Naive thymus-derived CD8-positive, alpha-beta T cell (primary cell): ENCODE data around the gene MACROD2. TPM values are rescaled to one million over a fixed set of nuclear protein-coding genes. Genes with fewer than 3 reads are reported as not detected.
"Not testable (repeated sequence)": the region's sequence is repeated elsewhere in the genome, so short reads cannot be mapped to it uniquely, and the experiment has no call there.

Source experiments
- ATAC-seq, 2 donors: fragments of 150-1000 bp; cut with Tn5 transposase in 1 of 2; sonication (Bioruptor Pico), chemical (Tn5 transposase) in 1 of 2; 1 replicate in 1 of 2; 2 replicates in 1 of 2; pipeline ENCODE4 v1.10.0; 2021; ENCODE audit warnings: mild to moderate bottlenecking in 2 of 2, moderate library complexity in 2 of 2
- POLR2A ChIA-PET: fragments of 350-600 bp; sonication (Branson Sonifier 250); formaldehyde crosslinking; loops from one replicate; lab custom pipeline; 2021; ENCODE audit warnings: antibody characterized with exemption; lab: Charles Lee
- DNase-seq, 10 donors: peaks; one replicate each; pipeline versions ENCODE4 v3.0.0 to v3.0.0-alpha.2; 2020 to 2022
- H3K27ac Mint-ChIP-seq, 10 donors: one replicate each; pipeline ENCODE4 v1.8.0; 2020 to 2022; ENCODE audit warnings: mild to moderate bottlenecking in 10 of 10, mixed read lengths in 10 of 10, moderate library complexity in 4 of 10, inconsistent platforms in 1 of 10
- H3K27me3 Mint-ChIP-seq, 5 donors: one replicate each; pipeline ENCODE4 v1.8.0; 2021 to 2022; ENCODE audit warnings: mixed read lengths in 5 of 5
- H3K36me3 Mint-ChIP-seq, 3 donors: one replicate each; pipeline ENCODE4 v1.8.0; 2020 to 2022; ENCODE audit warnings: mixed read lengths in 3 of 3, mild to moderate bottlenecking in 2 of 3, inconsistent platforms in 1 of 3
- H3K4me1 Mint-ChIP-seq, 4 donors: one replicate each; pipeline ENCODE4 v1.8.0; 2021 to 2022; ENCODE audit warnings: mixed read lengths in 4 of 4
- H3K4me3 Mint-ChIP-seq, 10 donors: one replicate each; pipeline ENCODE4 v1.8.0; 2020 to 2022; ENCODE audit warnings: mild to moderate bottlenecking in 10 of 10, mixed read lengths in 10 of 10, moderate library complexity in 6 of 10, inconsistent platforms in 1 of 10
- H3K9me3 Mint-ChIP-seq, 9 donors: one replicate each; pipeline ENCODE4 v1.8.0; 2020 to 2022; ENCODE audit warnings: mixed read lengths in 9 of 9, mild to moderate bottlenecking in 3 of 9, inconsistent platforms in 1 of 9, moderate library complexity in 1 of 9
- polyA plus RNA-seq, 3 donors: library from polyadenylated mRNA; unstranded; fragments of 300-500 nt; fragmentation: Illumina TruSeq; gene quantifications; one replicate each; pipeline ENCODE4 v1.2.3, GENCODE V29; 2021
- total RNA-seq, 8 experiments: library from RNA in 2 of 8; stranded (reverse) in 2 of 8; gene quantifications; one replicate each; pipeline ENCODE4 v1.2.3 and lab custom pipeline; 2021 to 2026

Gene MACROD2
- total and polyA plus RNA-seq, 5 experiments from 2014 or later, result 0.18 to 1.1 (median 0.60) TPM; not detected in 2

GRCh38 chr20:14982324-14982723, 987.0 kb downstream of the MACROD2 start:
- ATAC-seq, H3K27ac Mint-ChIP-seq, POLR2A ChIA-PET, DNase-seq, H3K27me3 Mint-ChIP-seq, H3K4me1 Mint-ChIP-seq, H3K4me3 Mint-ChIP-seq: not testable (repeated sequence)
- H3K9me3 Mint-ChIP-seq, result peaks cover 8 to 38% (median 21%) of the 10 kb centered on the region in 9 donors
- peaks cover 0 to 25% (median 3%) of the 10 kb centered on the region in 3 donors for H3K36me3 Mint-ChIP-seq

- POLR2A ChIA-PET, result no interaction called here
- no peak overlapping the region for H3K4me3 Mint-ChIP-seq
- peaks cover 0 to 25% (median 3%) of the 10 kb centered on the region in 3 donors for H3K36me3 Mint-ChIP-seq
- peaks cover 8 to 38% (median 21%) of the 10 kb centered on the region in 9 donors for H3K9me3 Mint-ChIP-seq
- no peak overlapping the region for H3K27ac Mint-ChIP-seq
- DNase-seq, result no peak
- H3K4me1 Mint-ChIP-seq, result no peaks in the 10 kb centered on the region
- ATAC-seq, result no peak
- no peaks in the 10 kb centered on the region for H3K27me3 Mint-ChIP-seq
These were observed 989.0 kb downstream of the MACROD2 start for GRCh38 chr20:14984305-14984704.

- H3K36me3 Mint-ChIP-seq, result peaks cover 0 to 25% (median 3%) of the 10 kb centered on the region in 3 donors
- ATAC-seq (no peak), DNase-seq (no peak)
- no peaks in the 10 kb centered on the region for H3K4me1 Mint-ChIP-seq
- H3K27ac Mint-ChIP-seq, result no peak overlapping the region
- H3K27me3 Mint-ChIP-seq, result no peaks in the 10 kb centered on the region
- POLR2A ChIA-PET, result no interaction called here
- H3K9me3 Mint-ChIP-seq, result peaks cover 8 to 38% (median 21%) of the 10 kb centered on the region in 9 donors
- no peak overlapping the region for H3K4me3 Mint-ChIP-seq
These were observed 989.7 kb downstream of the MACROD2 start for GRCh38 chr20:14984768-14985622.

GRCh38 chr20:14986026-14986655, 990.8 kb downstream of the MACROD2 start:
- no peaks in the 10 kb centered on the region for H3K27me3 Mint-ChIP-seq
- H3K4me1 Mint-ChIP-seq, result no peaks in the 10 kb centered on the region
- no peak overlapping the region for H3K4me3 Mint-ChIP-seq
- H3K27ac Mint-ChIP-seq, result no peak overlapping the region
- ATAC-seq (no peak), DNase-seq (no peak)
- H3K36me3 Mint-ChIP-seq, result peaks cover 0 to 25% (median 3%) of the 10 kb centered on the region in 3 donors
- H3K9me3 Mint-ChIP-seq, result peaks cover 8 to 37% (median 21%) of the 10 kb centered on the region in 9 donors
- POLR2A ChIA-PET, result no interaction called here

- POLR2A ChIA-PET, result no interaction called here
- no peak overlapping the region for H3K4me3 Mint-ChIP-seq
- H3K4me1 Mint-ChIP-seq, result no peaks in the 10 kb centered on the region
- no peak for DNase-seq
- no peak for ATAC-seq
- H3K36me3 Mint-ChIP-seq, result peaks cover 0 to 22% (median 3%) of the 10 kb centered on the region in 3 donors
- H3K27me3 Mint-ChIP-seq, result no peaks in the 10 kb centered on the region
- H3K27ac Mint-ChIP-seq, result no peak overlapping the region
- peaks cover 8 to 32% (median 21%) of the 10 kb centered on the region in 9 donors for H3K9me3 Mint-ChIP-seq
These were observed 991.3 kb downstream of the MACROD2 start for GRCh38 chr20:14986656-14987055.

GRCh38 chr20:14989535-14990290, 994.4 kb downstream of the MACROD2 start:
- Mint-ChIP-seq H3K4me3 (no peak overlapping the region), H3K36me3 (no peaks in the 10 kb centered on the region)

GRCh38 chr20:14991023-14991422, 995.7 kb downstream of the MACROD2 start:
- H3K27ac Mint-ChIP-seq, result no peak overlapping the region
- H3K9me3 Mint-ChIP-seq, result peaks cover 0 to 23% (median 2%) of the 10 kb centered on the region in 9 donors
- no peak overlapping the region for H3K4me3 Mint-ChIP-seq
- no peak for ATAC-seq
- no peaks in the 10 kb centered on the region for H3K27me3 Mint-ChIP-seq
- H3K4me1 Mint-ChIP-seq, result no peaks in the 10 kb centered on the region
- no peak for DNase-seq
- POLR2A ChIA-PET, result no interaction called here
- no peaks in the 10 kb centered on the region for H3K36me3 Mint-ChIP-seq

More at GRCh38 chr20:14989535-14990290, 994.4 kb downstream of the MACROD2 start:
- no peak overlapping the region for H3K27ac Mint-ChIP-seq
- ATAC-seq (no peak), DNase-seq (no peak)
- POLR2A ChIA-PET, result no interaction called here
- H3K27me3 Mint-ChIP-seq, result no peaks in the 10 kb centered on the region
- H3K4me1 Mint-ChIP-seq, result no peaks in the 10 kb centered on the region
- peaks cover 0 to 19% (median 2%) of the 10 kb centered on the region in 9 donors for H3K9me3 Mint-ChIP-seq

GRCh38 chr20:14992153-14992552, 996.8 kb downstream of the MACROD2 start:
- no peak overlapping the region for H3K27ac Mint-ChIP-seq
- ATAC-seq, result no peak
- H3K9me3 Mint-ChIP-seq, result peaks cover 0 to 20% (median 2%) of the 10 kb centered on the region in 9 donors
- no peaks in the 10 kb centered on the region for H3K27me3 Mint-ChIP-seq
- POLR2A ChIA-PET, result no interaction called here
- no peak for DNase-seq
- H3K36me3 Mint-ChIP-seq, result no peaks in the 10 kb centered on the region
- no peak overlapping the region for H3K4me3 Mint-ChIP-seq
- no peaks in the 10 kb centered on the region for H3K4me1 Mint-ChIP-seq

- ATAC-seq (no peak), DNase-seq (no peak)
- no peaks in the 10 kb centered on the region for H3K4me1 Mint-ChIP-seq
- POLR2A ChIA-PET, result no interaction called here
- no peak overlapping the region for H3K4me3 Mint-ChIP-seq
- no peak overlapping the region for H3K27ac Mint-ChIP-seq
- H3K27me3 Mint-ChIP-seq, result no peaks in the 10 kb centered on the region
- peaks cover 0 to 20% (median 4%) of the 10 kb centered on the region in 9 donors for H3K9me3 Mint-ChIP-seq
- H3K36me3 Mint-ChIP-seq, result no peaks in the 10 kb centered on the region
These were observed 997.6 kb downstream of the MACROD2 start for GRCh38 chr20:14992961-14993360.

- Mint-ChIP-seq H3K36me3 (no peaks in the 10 kb centered on the region), H3K4me1 (no peaks in the 10 kb centered on the region), H3K27me3 (no peaks in the 10 kb centered on the region), H3K9me3 (peaks cover 0 to 26% (median 13%) of the 10 kb centered on the region in 9 donors), H3K27ac (no peak overlapping the region), H3K4me3 (no peak overlapping the region)
- DNase-seq (no peak), ATAC-seq (no peak)
- POLR2A ChIA-PET, result no interaction called here
These were observed 1001.8 kb downstream of the MACROD2 start for GRCh38 chr20:14996883-14997672.

- Mint-ChIP-seq H3K36me3 (no peaks in the 10 kb centered on the region), H3K4me3 (no peak overlapping the region), H3K27me3 (no peaks in the 10 kb centered on the region), H3K4me1 (no peaks in the 10 kb centered on the region), H3K27ac (no peak overlapping the region), H3K9me3 (peaks cover 0 to 24% (median 13%) of the 10 kb centered on the region in 9 donors)
- POLR2A ChIA-PET, result no interaction called here
- no peak for DNase-seq
- ATAC-seq, result no peak
These were observed 1002.5 kb downstream of the MACROD2 start for GRCh38 chr20:14997791-14998190.

- ATAC-seq (no peak), DNase-seq (no peak)
- Mint-ChIP-seq H3K27ac (no peak overlapping the region), H3K4me3 (no peak overlapping the region), H3K36me3 (no peaks in the 10 kb centered on the region), H3K27me3 (no peaks in the 10 kb centered on the region), H3K4me1 (no peaks in the 10 kb centered on the region), H3K9me3 (peaks cover 0 to 5% (median 0%) of the 10 kb centered on the region in 9 donors)
- POLR2A ChIA-PET, result no interaction called here
These were observed 1010.1 kb downstream of the MACROD2 start for GRCh38 chr20:15005300-15005986.
